SHP77 treated with DMSO at 0.1 percent for 48 hours (cell line): ENCODE results near the gene LARGE2.
"Not testable (repeated sequence)": the region's sequence is repeated elsewhere in the genome, so short reads cannot be mapped to it uniquely, and the experiment has no call there.

Experiments used
- DNase-seq: peaks from one replicate; lab custom pipeline; 2025; lab: John Stamatoyannopoulos, UW

LARGE2 gene

DNA sequence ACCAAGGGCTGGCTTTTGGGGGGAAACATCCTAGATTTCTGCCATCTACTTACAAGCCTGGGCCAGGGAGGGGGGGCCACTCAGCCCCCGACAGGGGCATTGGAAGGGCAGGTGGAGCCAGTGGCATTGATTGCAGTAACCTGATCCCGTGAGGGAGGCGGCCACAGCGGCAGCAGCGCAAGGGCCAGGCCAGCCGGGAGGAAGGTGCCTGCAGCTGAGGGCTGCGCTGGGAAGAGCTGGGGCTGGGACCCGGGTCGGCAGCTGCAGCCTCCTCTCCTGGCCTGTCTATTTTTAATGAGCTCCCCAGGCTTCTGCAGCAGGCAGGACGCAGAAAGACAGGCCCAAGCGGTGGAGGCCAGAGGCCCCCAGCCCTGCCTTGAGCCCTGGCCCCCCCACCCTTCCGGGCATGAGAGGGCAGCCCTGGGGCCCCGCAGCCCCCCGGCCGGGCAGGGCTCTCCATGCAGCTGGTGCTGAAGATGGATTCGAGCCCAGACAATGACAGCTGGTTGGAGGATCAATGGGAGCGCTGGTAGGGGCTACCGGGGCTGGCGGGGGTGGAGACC is 26.0 kb upstream of the LARGE2 start:
- DNase-seq = peak; percentile 82

- DNase-seq = peak; percentile 3
These were observed 24.9 kb upstream of the LARGE2 start for GRCh38 chr11:45897556-45897955.

DNA sequence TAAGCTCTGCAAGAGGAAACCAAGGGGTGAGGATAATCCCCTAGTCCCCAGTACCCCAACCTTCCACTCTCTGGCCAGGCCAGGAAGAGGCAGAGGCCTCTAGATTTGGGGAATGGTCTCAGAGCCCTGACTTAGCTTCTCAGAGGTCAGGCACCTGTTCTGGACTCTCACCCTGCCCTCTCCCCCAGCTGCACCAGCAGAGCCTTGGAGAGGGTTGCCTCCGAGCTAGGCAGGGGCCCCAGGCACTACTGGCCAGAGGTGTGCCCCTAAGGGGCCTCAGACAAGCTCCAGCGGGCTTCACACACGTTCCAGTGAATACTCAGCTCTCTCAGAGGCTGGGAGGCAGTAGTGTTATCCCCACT is 23.4 kb upstream of the LARGE2 start:
- DNase-seq = no peak

GRCh38 chr11:45899448-45900174 is 22.8 kb upstream of the LARGE2 start:
- DNase-seq = peak; percentile 86

DNA sequence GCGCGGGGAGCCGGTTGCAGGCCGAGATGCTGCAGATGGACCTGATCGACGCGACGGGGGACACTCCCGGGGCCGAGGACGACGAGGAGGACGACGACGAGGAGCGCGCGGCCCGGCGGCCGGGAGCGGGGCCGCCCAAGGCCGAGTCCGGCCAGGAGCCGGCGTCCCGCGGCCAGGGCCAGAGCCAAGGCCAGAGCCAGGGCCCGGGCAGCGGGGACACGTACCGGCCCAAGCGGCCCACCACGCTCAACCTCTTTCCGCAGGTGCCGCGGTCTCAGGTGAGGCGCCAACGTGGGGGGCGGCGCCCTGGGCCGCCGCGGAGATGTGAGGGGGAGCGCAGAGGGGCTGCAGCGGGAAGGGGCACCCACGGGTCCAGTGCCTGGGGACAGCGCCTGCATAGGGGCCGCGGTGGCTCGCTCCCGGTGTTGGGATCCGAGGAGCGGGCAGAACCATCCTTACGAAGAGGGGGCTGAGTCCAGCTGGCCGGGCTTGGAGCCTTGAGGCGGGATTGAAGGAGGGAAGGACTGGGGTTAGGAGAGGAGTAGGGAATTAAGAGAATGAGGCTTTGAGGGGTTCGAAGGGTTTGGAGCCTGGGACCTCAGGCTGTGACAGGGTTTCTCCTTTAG is 22.2 kb upstream of the LARGE2 start:
- DNase-seq = not testable (repeated sequence)

DNA sequence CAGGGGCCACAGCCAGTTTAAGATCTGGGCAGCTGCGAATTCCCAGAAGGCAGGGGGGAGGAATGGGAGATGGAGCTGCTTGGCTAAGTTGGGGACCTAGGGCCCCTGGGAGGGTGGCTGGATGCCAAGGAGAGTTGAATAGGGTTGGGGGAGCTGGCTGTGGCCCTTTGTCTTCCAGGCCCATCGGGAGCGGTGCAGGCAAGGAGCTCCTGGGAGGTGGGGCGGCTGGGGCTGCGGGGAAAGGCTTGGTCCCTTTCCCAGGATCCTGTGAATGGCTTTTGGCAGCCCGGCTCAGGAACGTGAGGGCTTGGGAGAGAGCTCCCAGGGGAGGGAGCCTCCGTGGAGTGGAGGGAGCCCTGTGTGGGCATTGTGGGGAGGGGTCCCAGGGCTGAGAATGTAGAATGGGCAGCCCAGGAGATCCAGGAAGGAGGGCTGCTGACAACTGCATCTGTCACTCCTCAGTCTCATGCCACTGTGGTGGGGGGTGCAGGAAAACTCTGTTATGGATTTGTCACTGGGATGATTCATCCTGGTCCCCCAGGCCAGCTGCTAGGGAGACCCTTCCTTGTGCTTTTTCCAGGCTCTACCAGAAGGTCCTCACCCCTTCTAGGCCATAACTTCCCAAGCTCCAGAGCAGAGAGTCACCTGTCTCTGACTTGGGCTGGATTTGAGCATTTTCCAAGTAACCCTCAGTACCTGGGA is 21.4 kb upstream of the LARGE2 start:
- no peak for DNase-seq

- DNase-seq = no peak
These were observed 20.8 kb upstream of the LARGE2 start for GRCh38 chr11:45901626-45902025.

DNA sequence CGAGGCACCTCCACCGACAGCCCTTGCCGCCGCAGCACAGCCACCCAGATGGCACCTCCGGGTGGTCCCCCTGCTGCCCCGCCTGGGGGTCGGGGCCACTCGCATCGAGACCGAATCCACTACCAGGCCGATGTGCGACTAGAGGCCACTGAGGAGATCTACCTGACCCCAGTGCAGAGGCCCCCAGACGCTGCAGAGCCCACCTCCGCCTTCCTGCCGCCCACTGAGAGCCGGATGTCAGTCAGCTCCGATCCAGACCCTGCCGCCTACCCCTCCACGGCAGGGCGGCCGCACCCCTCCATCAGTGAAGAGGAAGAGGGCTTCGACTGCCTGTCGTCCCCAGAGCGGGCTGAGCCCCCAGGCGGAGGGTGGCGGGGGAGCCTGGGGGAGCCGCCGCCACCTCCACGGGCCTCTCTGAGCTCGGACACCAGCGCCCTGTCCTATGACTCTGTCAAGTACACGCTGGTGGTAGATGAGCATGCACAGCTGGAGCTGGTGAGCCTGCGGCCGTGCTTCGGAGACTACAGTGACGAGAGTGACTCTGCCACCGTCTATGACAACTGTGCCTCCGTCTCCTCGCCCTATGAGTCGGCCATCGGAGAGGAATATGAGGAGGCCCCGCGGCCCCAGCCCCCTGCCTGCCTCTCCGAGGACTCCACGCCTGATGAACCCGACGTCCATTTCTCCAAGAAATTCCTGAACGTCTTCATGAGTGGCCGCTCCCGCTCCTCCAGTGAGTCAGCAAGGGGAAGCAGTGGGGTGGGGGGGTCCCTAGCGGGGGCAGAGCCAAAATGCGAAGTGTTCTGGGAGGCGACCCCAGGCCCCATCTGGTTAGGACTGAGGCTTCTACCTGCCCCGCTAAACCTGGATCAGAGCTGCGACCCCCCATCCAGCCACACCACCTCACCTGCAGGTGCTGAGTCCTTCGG is 19.7 kb upstream of the LARGE2 start:
- DNase-seq = no peak

DNA sequence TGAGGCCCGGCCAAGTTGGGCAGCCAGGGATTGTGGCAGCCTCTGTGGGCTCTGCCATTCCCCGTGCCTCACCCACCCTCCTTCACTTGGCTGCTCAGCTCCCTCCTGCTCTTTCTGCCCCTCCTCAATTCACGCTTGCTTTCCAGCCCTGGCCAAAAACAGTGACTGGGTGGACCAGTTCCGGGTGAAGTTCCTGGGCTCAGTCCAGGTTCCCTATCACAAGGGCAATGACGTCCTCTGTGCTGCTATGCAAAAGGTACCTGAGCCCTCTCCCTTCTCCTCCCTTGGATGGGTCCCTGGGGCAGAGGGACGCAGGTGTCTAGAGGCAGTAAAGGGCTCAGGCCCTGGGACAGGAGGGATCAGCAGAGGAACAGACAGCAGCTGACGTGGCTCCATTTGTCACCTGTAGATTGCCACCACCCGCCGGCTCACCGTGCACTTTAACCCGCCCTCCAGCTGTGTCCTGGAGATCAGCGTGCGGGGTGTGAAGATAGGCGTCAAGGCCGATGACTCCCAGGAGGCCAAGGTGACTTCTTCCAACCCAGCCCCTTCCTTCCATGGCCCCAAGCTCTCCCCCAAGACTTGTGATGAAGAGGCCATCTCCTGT is 18.0 kb upstream of the LARGE2 start:
- DNase-seq = no peak

DNA sequence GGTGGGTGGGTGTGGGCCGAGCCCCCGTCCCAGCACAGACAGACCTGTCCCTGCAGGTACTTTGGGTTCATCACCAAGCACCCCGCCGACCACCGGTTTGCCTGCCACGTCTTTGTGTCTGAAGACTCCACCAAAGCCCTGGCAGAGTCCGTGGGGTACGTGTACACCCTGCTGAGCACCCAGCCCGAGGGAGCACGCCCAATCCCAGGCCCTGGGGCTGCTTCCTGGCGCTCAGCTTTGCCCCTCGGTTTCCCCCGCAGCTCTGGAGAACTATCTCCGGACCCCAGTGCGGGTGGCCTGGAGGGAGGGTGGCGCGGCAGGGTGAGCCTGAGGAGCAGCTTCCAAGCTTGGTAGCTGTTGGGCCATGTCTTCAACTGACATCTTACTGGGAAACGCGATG is 17.4 kb upstream of the LARGE2 start:
- no peak for DNase-seq

- DNase-seq = not testable (repeated sequence)
These were observed 16.9 kb upstream of the LARGE2 start for GRCh38 chr11:45905576-45905975.

DNA sequence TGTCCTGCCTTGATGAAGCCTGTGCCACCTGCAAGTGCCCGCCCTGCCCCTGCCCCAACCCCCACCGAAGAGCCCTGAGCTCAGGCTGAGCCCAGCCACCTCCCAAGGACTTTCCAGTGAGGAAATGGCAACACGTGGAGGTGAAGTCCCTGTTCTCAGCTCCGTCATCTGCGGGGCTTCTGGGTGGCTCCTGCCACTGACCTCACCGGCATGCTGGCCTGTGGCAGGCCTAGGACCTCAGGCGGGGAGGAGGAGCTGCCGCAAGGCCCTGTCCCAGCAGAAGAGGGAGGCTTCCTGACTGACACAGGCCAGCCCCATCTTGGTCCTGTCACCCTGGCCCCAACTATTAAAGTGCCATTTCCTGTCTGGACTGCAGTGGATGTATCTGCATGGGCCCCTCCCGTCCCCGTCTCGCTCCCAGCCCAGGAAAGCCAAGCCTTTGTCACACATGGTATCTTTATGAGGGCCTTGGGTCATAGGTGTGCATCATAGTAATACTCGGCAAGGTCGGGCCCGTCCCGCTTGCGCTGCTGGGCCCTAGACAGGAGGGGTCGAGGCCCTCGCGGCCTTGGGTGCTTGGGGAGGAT is 16.3 kb upstream of the LARGE2 start:
- DNase-seq = no peak

DNA sequence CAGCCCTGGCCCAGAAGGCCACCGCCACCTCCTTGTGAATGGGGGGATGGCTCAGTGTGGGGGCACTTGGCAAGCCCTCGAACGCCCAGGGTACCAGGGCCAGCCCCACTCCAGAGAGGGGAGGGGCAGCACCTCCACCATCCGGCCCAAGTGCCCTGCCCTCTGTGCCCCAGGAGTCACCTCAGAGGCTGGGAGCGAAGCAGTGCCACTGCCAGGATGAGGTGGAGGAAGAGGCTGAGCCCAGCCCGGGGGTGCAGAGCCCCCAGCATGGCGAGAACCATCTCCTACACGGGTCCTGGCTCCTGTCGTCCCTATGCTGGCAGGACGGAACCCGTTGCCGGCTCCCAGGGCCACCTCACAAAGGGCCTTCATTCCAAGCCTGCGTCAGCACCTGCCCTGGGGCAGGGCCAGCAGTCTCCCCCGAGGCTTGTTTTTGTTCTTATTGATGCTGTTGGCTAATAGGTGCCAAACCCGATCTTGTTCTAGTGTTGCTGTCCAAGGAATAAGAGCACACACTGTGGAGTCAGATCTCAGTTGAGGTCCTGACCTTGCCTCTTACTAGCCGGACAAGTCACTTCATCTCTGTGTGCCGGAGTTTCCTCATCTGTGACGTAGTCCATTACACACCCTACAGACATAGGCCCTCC is 15.4 kb upstream of the LARGE2 start, which contains the start of gene FREY1:
TSS of gene FREY1 (minus strand) at position 307 of the 647 bp plus-strand sequence. CDS start at position 281, 26 bp downstream.
- DNase-seq = no peak

- no peak for DNase-seq
These were observed 14.5 kb upstream of the LARGE2 start for GRCh38 chr11:45907911-45908370.

- no peak for DNase-seq
These were observed 12.6 kb upstream of the LARGE2 start for GRCh38 chr11:45909594-45910475.

DNA sequence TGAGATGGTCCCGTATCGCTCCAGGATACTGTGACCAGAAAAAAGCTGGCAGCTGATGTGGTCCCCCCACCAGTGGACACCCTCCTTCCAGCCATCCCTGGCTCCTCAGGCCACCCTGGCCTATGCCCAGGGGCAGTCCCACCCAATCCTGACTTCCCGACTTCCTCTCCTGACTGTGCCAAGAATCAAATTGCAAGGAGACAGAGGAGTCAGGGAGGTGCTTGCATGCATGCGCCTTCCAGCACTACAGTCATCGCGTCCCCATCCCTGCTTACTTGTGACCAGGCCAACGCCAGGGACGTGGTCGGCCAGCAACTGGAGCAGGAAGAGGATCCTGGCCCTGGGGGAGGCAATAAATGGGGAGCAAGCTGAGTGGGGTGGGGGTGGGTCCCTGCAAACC is 11.8 kb upstream of the LARGE2 start:
- no peak for DNase-seq

DNA sequence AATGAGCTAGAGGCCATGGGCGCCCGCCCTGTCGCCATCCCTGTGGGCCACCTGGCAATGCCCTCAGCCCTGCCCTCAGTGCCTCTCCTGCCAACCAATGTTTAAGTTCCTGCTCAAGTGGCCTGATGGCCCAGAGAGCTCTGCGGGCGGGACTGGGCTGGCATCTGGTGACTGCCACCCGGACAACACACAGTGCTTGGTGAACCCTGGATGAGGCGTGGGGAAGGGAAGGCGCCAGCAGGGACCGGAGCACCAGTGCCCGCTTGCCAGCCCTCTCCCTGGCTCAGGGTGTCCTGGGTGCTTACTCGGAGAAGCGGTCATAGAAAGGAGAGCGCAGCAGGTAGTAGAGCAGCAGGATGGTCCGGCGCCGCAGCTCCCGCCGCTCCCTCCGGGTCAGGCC is 8.9 kb upstream of the LARGE2 start:
- no peak for DNase-seq

GRCh38 chr11:45913942-45914635 is 8.4 kb upstream of the LARGE2 start:
- no peak for DNase-seq

- no peak for DNase-seq
These were observed 7.0 kb upstream of the LARGE2 start for GRCh38 chr11:45915446-45915845.
